ENCODE measurements around the gene MAML2.

Gene MAML2

DNA sequence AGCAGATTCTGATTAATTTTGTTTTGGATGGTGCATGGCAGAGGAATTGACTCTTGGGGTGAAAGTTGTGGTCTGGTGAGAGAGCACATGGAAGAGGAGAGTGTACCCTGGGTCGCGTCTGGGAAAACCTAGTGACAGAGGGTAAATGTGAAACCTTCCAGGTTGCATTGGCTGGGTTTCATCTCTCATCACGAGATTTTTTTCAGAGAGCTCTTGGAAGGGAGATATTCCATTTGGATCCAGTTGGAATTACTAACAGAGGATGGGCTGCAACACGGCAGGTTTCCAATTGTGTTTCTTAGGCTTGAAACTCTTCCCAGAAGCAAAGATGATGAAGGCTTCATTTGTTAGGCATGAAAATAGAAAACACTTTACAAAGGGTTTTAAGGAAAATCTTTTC lies 309.4 kb downstream of the MAML2 start:
- Histone ChIP-seq H3K36me3 (ENCODE audit: control insufficient read depth in 2 of 2, insufficient read depth in 2 of 2, low read length in 2 of 2) (peaks cover 0 to 2% of the 10 kb centered on the region in 2 donors), H3K9me3 (ENCODE audit: control insufficient read depth in 2 of 2, low read length in 2 of 2) (no peaks in the 10 kb centered on the region), H3K4me1 (ENCODE audit: control insufficient read depth in 2 of 2, insufficient read depth in 2 of 2, low read length in 2 of 2) (peaks cover 0 to 4% of the 10 kb centered on the region in 2 donors), H3K9ac (ENCODE audit: low read depth in 1 of 2, low read length in 2 of 2) (no peak overlapping the region), H3K4me3 (ENCODE audit: low read length in 2 of 2) (no peak overlapping the region), H3K27ac (ENCODE audit: low read depth in 2 of 2, low read length in 2 of 2) (no peak overlapping the region), H3K27me3 (ENCODE audit: control insufficient read depth in 2 of 2, insufficient read depth in 2 of 2, low read length in 2 of 2) (no peaks in the 10 kb centered on the region)

DNA sequence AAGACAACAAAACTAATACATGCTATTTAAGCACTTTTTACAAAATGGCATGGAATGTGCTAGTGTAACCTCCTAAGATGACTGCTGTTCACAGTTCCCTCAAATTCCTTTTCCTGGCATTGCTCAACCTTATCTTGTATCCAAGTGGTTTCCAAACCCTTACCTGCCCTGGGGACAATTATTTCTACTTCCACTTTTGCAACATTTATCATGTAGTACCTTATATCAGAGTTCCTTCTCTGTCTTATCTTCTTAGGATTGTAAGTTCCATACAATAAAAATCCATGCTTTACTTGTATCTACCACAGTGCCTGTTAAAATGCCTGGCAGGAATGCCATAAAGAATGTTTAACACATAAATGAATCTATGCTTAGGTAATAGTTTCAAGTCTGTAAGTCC lies 309.9 kb downstream of the MAML2 start:
- Histone ChIP-seq H3K4me1 (ENCODE audit: control insufficient read depth in 2 of 2, insufficient read depth in 2 of 2, low read length in 2 of 2) (peaks cover 0 to 4% of the 10 kb centered on the region in 2 donors), H3K9ac (ENCODE audit: low read depth in 1 of 2, low read length in 2 of 2) (no peak overlapping the region), H3K4me3 (ENCODE audit: low read length in 2 of 2) (no peak overlapping the region), H3K9me3 (ENCODE audit: control insufficient read depth in 2 of 2, low read length in 2 of 2) (no peaks in the 10 kb centered on the region), H3K27me3 (ENCODE audit: control insufficient read depth in 2 of 2, insufficient read depth in 2 of 2, low read length in 2 of 2) (no peaks in the 10 kb centered on the region), H3K36me3 (ENCODE audit: control insufficient read depth in 2 of 2, insufficient read depth in 2 of 2, low read length in 2 of 2) (peaks cover 0 to 2% of the 10 kb centered on the region in 2 donors), H3K27ac (ENCODE audit: low read depth in 2 of 2, low read length in 2 of 2) (no peak overlapping the region)

DNA sequence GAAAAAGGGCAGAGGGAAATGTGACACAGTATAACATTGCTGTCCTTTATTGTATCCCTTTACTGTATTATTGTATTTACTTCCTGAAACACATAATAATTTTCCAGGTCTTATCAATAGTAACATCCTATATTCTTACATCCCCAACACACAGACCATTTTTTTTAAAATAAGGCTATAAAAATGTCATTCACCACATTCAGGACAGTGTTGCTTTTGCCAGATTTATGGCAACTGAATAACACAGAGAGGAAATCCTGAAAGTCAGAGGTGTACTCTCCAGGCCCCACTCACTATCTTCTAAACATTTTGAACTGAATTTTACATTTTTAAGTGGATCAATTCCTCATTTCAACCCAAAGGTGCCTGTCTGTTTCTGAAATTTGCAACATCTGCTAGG lies 314.2 kb downstream of the MAML2 start:
- Histone ChIP-seq H3K9me3 (ENCODE audit: control insufficient read depth in 2 of 2, low read length in 2 of 2) (no peaks in the 10 kb centered on the region), H3K4me1 (ENCODE audit: control insufficient read depth in 2 of 2, insufficient read depth in 2 of 2, low read length in 2 of 2) (no peaks in the 10 kb centered on the region), H3K9ac (ENCODE audit: low read depth in 1 of 2, low read length in 2 of 2) (no peak overlapping the region), H3K27ac (ENCODE audit: low read depth in 2 of 2, low read length in 2 of 2) (no peak overlapping the region), H3K27me3 (ENCODE audit: control insufficient read depth in 2 of 2, insufficient read depth in 2 of 2, low read length in 2 of 2) (no peaks in the 10 kb centered on the region), H3K36me3 (ENCODE audit: control insufficient read depth in 2 of 2, insufficient read depth in 2 of 2, low read length in 2 of 2) (peaks cover 0 to 2% of the 10 kb centered on the region in 2 donors), H3K4me3 (ENCODE audit: low read length in 2 of 2) (no peak overlapping the region)

DNA sequence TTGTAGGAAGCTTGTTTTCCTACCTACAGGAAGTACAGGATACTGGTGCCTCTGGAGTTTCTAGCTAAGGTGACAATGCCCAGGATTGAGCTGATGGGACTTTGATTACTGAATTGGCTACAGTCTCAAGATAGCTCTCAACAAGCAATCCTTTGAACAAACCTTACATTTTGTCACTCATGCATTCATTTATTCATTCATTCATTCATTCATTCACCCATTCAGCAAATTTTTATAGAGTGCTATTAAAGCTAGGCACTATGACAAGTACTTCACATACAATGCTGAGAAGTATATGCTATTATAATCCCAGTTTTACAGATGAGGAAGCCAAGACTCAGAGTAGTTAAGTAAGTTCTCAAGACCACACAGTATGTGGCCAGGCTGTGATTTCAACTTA lies 316.0 kb downstream of the MAML2 start:
- peaks cover 0 to 2% of the 10 kb centered on the region in 2 donors for H3K36me3 ChIP-seq (ENCODE audit: control insufficient read depth in 2 of 2, insufficient read depth in 2 of 2, low read length in 2 of 2)
- no peaks in the 10 kb centered on the region for H3K9me3 ChIP-seq (ENCODE audit: control insufficient read depth in 2 of 2, low read length in 2 of 2)
- H3K27ac ChIP-seq (ENCODE audit: low read depth in 2 of 2, low read length in 2 of 2), result no peak overlapping the region
- H3K4me1 ChIP-seq (ENCODE audit: control insufficient read depth in 2 of 2, insufficient read depth in 2 of 2, low read length in 2 of 2), result no peaks in the 10 kb centered on the region
- H3K4me3 ChIP-seq (ENCODE audit: low read length in 2 of 2), result no peak overlapping the region
- H3K27me3 ChIP-seq (ENCODE audit: control insufficient read depth in 2 of 2, insufficient read depth in 2 of 2, low read length in 2 of 2), result no peaks in the 10 kb centered on the region
- no peak overlapping the region for H3K9ac ChIP-seq (ENCODE audit: low read depth in 1 of 2, low read length in 2 of 2)

DNA sequence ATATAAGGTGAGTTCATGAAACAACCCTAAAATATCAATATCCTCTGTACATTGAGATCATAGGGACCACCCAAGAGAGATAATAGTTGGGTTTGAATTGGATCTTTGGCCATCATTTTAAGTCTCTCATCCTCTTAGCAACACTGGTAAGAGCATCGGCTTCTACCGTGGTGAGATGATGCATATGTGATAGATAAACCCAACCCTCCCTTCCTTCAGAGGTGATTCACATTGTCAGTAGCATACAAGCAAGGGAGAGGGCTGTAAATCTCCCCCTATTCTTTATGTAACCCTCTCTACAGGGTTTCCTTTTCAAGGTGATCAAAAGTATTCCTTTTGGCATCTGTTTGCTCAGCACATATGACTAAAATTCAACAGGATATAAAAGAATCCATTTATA lies 316.7 kb downstream of the MAML2 start:
- Histone ChIP-seq H3K36me3 (ENCODE audit: control insufficient read depth in 2 of 2, insufficient read depth in 2 of 2, low read length in 2 of 2) (peaks cover 0 to 2% of the 10 kb centered on the region in 2 donors), H3K4me3 (ENCODE audit: low read length in 2 of 2) (no peak overlapping the region), H3K9me3 (ENCODE audit: control insufficient read depth in 2 of 2, low read length in 2 of 2) (no peaks in the 10 kb centered on the region), H3K27me3 (ENCODE audit: control insufficient read depth in 2 of 2, insufficient read depth in 2 of 2, low read length in 2 of 2) (no peaks in the 10 kb centered on the region), H3K27ac (ENCODE audit: low read depth in 2 of 2, low read length in 2 of 2) (no peak overlapping the region), H3K9ac (ENCODE audit: low read depth in 1 of 2, low read length in 2 of 2) (no peak overlapping the region), H3K4me1 (ENCODE audit: control insufficient read depth in 2 of 2, insufficient read depth in 2 of 2, low read length in 2 of 2) (no peaks in the 10 kb centered on the region)

DNA sequence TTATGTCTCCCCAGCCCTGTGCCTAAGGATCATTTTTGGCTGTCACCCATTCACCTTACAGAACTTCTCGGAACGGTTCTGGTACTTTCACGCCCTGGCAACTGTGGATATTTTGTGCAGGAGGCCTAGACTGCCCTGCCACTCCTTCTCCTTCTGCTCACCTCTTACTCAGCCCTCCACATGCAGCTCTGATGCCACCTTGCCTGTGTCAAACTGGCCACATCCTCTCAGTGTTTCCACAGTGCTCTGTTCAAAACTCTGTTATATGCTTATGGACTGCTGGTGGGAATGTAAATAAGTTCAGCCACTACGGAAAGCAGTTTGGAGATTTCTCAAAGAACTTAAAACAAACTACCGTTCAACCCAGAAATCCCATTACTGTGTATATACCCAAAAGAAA lies 318.3 kb downstream of the MAML2 start:
- Histone ChIP-seq H3K4me1 (ENCODE audit: control insufficient read depth in 2 of 2, insufficient read depth in 2 of 2, low read length in 2 of 2) (no peaks in the 10 kb centered on the region), H3K27me3 (ENCODE audit: control insufficient read depth in 2 of 2, insufficient read depth in 2 of 2, low read length in 2 of 2) (no peaks in the 10 kb centered on the region), H3K4me3 (ENCODE audit: low read length in 2 of 2) (no peak overlapping the region), H3K36me3 (ENCODE audit: control insufficient read depth in 2 of 2, insufficient read depth in 2 of 2, low read length in 2 of 2) (no peaks in the 10 kb centered on the region), H3K27ac (ENCODE audit: low read depth in 2 of 2, low read length in 2 of 2) (no peak overlapping the region), H3K9ac (ENCODE audit: low read depth in 1 of 2, low read length in 2 of 2) (no peak overlapping the region), H3K9me3 (ENCODE audit: control insufficient read depth in 2 of 2, low read length in 2 of 2) (no peaks in the 10 kb centered on the region)

DNA sequence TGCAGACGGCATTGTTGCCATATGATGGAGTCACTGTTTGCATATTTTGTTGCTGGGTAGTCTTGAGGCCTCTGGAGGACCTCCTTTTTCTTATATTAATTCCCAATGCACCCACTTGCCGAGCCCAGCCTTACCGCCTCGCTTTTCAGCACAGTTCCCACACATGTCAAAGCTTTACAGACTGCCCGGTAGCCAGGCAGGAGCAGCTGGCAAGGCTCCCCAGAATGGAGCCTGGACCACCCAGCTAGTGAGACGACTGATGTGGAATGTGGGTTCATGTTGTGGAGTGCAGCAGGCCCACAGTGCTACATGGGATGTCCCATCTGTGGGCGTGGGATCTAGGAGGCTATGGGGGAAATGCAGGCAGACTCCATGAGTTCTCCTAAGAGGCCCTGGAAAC lies 319.7 kb downstream of the MAML2 start:
- no peak overlapping the region for H3K9ac ChIP-seq (ENCODE audit: low read depth in 1 of 2, low read length in 2 of 2)
- no peak overlapping the region for H3K27ac ChIP-seq (ENCODE audit: low read depth in 2 of 2, low read length in 2 of 2)
- no peaks in the 10 kb centered on the region for H3K4me1 ChIP-seq (ENCODE audit: control insufficient read depth in 2 of 2, insufficient read depth in 2 of 2, low read length in 2 of 2)
- no peaks in the 10 kb centered on the region for H3K27me3 ChIP-seq (ENCODE audit: control insufficient read depth in 2 of 2, insufficient read depth in 2 of 2, low read length in 2 of 2)
- H3K4me3 ChIP-seq (ENCODE audit: low read length in 2 of 2), result no peak overlapping the region
- no peaks in the 10 kb centered on the region for H3K36me3 ChIP-seq (ENCODE audit: control insufficient read depth in 2 of 2, insufficient read depth in 2 of 2, low read length in 2 of 2)
- no peaks in the 10 kb centered on the region for H3K9me3 ChIP-seq (ENCODE audit: control insufficient read depth in 2 of 2, low read length in 2 of 2)

DNA sequence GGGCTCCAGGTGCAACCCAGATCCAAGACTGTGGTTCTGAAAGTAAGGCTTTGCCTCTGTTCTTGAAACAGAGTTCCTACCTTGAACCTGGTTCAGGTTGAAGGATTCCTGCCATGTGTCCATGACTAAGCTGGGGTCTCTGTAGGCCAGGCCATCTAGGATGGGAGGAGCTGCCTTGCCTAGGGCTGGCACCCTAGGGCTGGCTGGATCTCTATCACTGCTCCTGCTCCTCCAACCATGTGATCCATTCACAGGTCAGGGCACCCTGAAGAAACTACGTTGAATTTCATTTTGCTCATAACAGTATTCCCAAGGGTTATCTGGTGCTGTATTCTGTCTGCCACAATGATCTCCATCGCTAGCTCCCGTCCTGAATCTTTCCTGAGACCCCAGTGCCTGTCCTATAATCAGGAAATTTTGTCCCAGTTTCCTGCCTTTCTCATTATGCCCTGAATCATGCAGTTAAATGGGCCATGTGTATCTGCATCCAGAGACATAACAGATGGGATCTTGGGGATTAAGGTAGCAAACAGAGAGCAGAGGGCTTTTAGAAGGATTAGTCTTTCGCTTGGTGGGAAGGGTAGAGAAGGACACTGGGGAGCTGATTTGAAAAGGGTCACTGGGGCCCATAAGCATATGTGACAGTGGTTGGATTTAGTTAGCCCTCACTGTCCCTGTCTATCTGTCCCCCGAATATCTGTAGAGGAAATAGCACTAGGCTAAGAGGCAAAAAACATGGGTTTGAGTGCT lies 320.9 kb downstream of the MAML2 start:
- H3K9ac ChIP-seq (ENCODE audit: low read depth in 1 of 2, low read length in 2 of 2), result no peak overlapping the region
- H3K36me3 ChIP-seq (ENCODE audit: control insufficient read depth in 2 of 2, insufficient read depth in 2 of 2, low read length in 2 of 2), result no peaks in the 10 kb centered on the region
- no peak overlapping the region for H3K27ac ChIP-seq (ENCODE audit: low read depth in 2 of 2, low read length in 2 of 2)
- H3K27me3 ChIP-seq (ENCODE audit: control insufficient read depth in 2 of 2, insufficient read depth in 2 of 2, low read length in 2 of 2), result no peaks in the 10 kb centered on the region
- H3K4me1 ChIP-seq (ENCODE audit: control insufficient read depth in 2 of 2, insufficient read depth in 2 of 2, low read length in 2 of 2), result no peaks in the 10 kb centered on the region
- no peaks in the 10 kb centered on the region for H3K9me3 ChIP-seq (ENCODE audit: control insufficient read depth in 2 of 2, low read length in 2 of 2)
- no peak overlapping the region for H3K4me3 ChIP-seq (ENCODE audit: low read length in 2 of 2)

DNA sequence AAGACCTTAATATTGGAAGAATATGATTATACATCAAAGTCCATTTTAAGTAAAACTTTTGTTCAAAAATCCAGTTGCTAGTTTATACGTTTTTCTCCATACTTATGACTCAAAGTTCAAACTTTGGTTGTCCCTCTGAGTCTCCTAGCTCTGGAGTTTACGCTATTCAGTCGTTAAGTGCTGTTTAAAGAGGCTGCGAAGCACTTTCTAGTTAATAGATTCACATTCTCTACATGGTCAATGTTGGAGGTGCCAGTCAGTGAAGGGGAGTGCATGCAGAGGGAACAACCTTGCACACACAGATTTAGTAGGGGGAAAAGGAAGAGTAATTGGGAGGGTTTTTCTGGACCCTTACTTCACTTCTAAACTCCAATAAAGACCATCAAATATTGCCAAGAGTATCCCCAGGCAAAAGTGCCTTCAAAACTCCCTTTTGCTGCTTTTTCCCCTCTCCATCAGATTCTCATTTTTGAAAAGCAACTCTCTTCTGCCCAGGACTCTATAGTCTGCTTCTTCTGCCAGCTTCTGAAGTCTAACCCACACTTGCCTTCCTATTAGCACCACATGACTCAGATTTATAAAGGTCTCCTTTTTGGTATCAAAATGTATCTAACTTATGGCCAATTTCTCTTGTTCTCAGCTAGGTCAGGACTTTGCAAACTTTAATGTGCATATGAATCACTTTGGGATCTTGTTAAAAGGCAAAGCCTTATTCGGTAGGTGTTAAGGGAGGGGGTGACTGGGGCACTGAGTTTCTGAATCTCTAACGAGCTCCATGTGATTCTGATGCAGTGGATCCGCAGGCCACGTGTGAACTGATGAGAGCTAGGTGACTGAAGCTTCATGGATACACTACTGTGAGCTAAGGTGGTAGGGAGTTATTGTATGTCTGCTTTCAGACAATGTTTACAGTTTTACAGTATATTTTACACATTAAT lies 322.9 kb downstream of the MAML2 start:
- no peak overlapping the region for H3K9ac ChIP-seq (ENCODE audit: low read depth in 1 of 2, low read length in 2 of 2)
- no peak overlapping the region for H3K4me3 ChIP-seq (ENCODE audit: low read length in 2 of 2)
- H3K27me3 ChIP-seq (ENCODE audit: control insufficient read depth in 2 of 2, insufficient read depth in 2 of 2, low read length in 2 of 2), result no peaks in the 10 kb centered on the region
- H3K27ac ChIP-seq (ENCODE audit: low read depth in 2 of 2, low read length in 2 of 2), result no peak overlapping the region
- no peaks in the 10 kb centered on the region for H3K9me3 ChIP-seq (ENCODE audit: control insufficient read depth in 2 of 2, low read length in 2 of 2)
- H3K4me1 ChIP-seq (ENCODE audit: control insufficient read depth in 2 of 2, insufficient read depth in 2 of 2, low read length in 2 of 2), result no peaks in the 10 kb centered on the region
- no peaks in the 10 kb centered on the region for H3K36me3 ChIP-seq (ENCODE audit: control insufficient read depth in 2 of 2, insufficient read depth in 2 of 2, low read length in 2 of 2)

DNA sequence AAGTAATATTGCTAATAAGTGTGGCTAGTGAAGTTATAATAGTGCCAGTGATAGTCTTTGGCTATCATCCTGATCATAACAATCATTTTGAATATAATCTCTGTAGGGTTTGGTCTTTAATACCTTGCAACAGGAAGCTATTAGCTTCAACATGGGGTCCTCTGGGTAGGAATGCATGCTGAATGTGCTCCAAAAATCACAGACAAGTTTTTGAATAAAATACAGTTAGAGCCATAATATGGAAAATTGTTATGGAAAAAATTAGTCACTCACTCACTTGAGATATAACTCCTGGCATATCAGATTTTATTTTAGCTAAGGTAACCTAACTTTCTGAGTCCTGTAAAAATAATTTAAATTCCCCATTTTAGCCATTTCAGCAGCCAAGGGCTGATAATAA lies 323.7 kb downstream of the MAML2 start:
- H3K4me1 ChIP-seq (ENCODE audit: control insufficient read depth in 2 of 2, insufficient read depth in 2 of 2, low read length in 2 of 2), result no peaks in the 10 kb centered on the region
- no peak overlapping the region for H3K9ac ChIP-seq (ENCODE audit: low read depth in 1 of 2, low read length in 2 of 2)
- H3K27ac ChIP-seq (ENCODE audit: low read depth in 2 of 2, low read length in 2 of 2), result no peak overlapping the region

More for the DNA sequence above, 323.7 kb downstream of the MAML2 start:
- no peaks in the 10 kb centered on the region for H3K9me3 ChIP-seq (ENCODE audit: control insufficient read depth in 2 of 2, low read length in 2 of 2)
- no peaks in the 10 kb centered on the region for H3K27me3 ChIP-seq (ENCODE audit: control insufficient read depth in 2 of 2, insufficient read depth in 2 of 2, low read length in 2 of 2)
- no peak overlapping the region for H3K4me3 ChIP-seq (ENCODE audit: low read length in 2 of 2)
- H3K36me3 ChIP-seq (ENCODE audit: control insufficient read depth in 2 of 2, insufficient read depth in 2 of 2, low read length in 2 of 2), result no peaks in the 10 kb centered on the region
